Activated gamma-delta T cell treated with Interleukin-2 at 50 U/mL for 16 hours (primary cell): ENCODE data around the gene HSD3B2.

Experiments used
- DNase-seq: peaks from one replicate; pipeline ENCODE4 v3.0.0-alpha.2; 2020

Gene HSD3B2

GRCh38 chr1:119404736-119405135 is 10.2 kb upstream of the HSD3B2 start:
- no peak for DNase-seq

- DNase-seq: no peak
Measured at GRCh38 chr1:119409731-119410130, 5.2 kb upstream of the HSD3B2 start.

- no peak for DNase-seq
Measured at GRCh38 chr1:119410961-119411360, 4.0 kb upstream of the HSD3B2 start.

- DNase-seq: no peak
Measured at GRCh38 chr1:119416006-119416640, 1.2 kb downstream of the HSD3B2 start.

- no peak for DNase-seq
Measured at GRCh38 chr1:119419109-119419508, 4.2 kb downstream of the HSD3B2 start.

GRCh38 chr1:119420638-119421037 is 5.7 kb downstream of the HSD3B2 start:
- DNase-seq: no peak

- DNase-seq: no peak
Measured at GRCh38 chr1:119422631-119423030, 7.7 kb downstream of the HSD3B2 start.

GRCh38 chr1:119428991-119429390 is 14.0 kb downstream of the HSD3B2 start:
- DNase-seq: no peak

GRCh38 chr1:119429687-119430086 is 14.7 kb downstream of the HSD3B2 start:
- DNase-seq: no peak

- no peak for DNase-seq
Measured at GRCh38 chr1:119430486-119430885, 15.5 kb downstream of the HSD3B2 start.

GRCh38 chr1:119431836-119432235 is 16.9 kb downstream of the HSD3B2 start:
- DNase-seq: no peak

GRCh38 chr1:119435052-119435451 is 20.1 kb downstream of the HSD3B2 start:
- no peak for DNase-seq

GRCh38 chr1:119438761-119439160 is 23.8 kb downstream of the HSD3B2 start:
- DNase-seq: no peak

- DNase-seq: no peak
Measured at GRCh38 chr1:119440721-119441307, 25.9 kb downstream of the HSD3B2 start.

- no peak for DNase-seq
Measured at GRCh38 chr1:119442756-119443155, 27.8 kb downstream of the HSD3B2 start.

- DNase-seq: no peak
Measured at GRCh38 chr1:119446321-119446720, 31.4 kb downstream of the HSD3B2 start.

- DNase-seq: no peak
Measured at GRCh38 chr1:119447344-119448126, 32.6 kb downstream of the HSD3B2 start.

- DNase-seq: no peak
Measured at GRCh38 chr1:119448127-119448511, 33.2 kb downstream of the HSD3B2 start.

- no peak for DNase-seq
Measured at GRCh38 chr1:119449971-119450370, 35.0 kb downstream of the HSD3B2 start.

- no peak for DNase-seq
Measured at GRCh38 chr1:119451158-119451557, 36.2 kb downstream of the HSD3B2 start.

- DNase-seq: no peak
Measured at GRCh38 chr1:119452091-119452490, 37.1 kb downstream of the HSD3B2 start.

GRCh38 chr1:119453021-119453420 is 38.1 kb downstream of the HSD3B2 start:
- no peak for DNase-seq

- DNase-seq: no peak
Measured at GRCh38 chr1:119462964-119463363, 48.0 kb downstream of the HSD3B2 start.

- DNase-seq: no peak
Measured at GRCh38 chr1:119463569-119463968, 48.6 kb downstream of the HSD3B2 start.
